GM12892 (cell line): ENCODE data around the gene MFNG.
"Not testable (repeated sequence)": the region's sequence is repeated elsewhere in the genome, so short reads cannot be mapped to it uniquely, and the experiment has no call there.

Experiments used
- POLR2A ChIP-seq: IDR thresholded peaks from 2 replicates; pipeline ENCODE4 v1.6.1; 2011; ENCODE audit warnings: low read depth, low read length, control low read depth
- POLR2AphosphoS5 ChIP-seq: IDR thresholded peaks from 2 replicates; pipeline ENCODE4 v1.6.1; 2011; ENCODE audit warnings: low read depth, low read length, control low read depth
- TAF1 ChIP-seq: IDR thresholded peaks from 2 replicates; pipeline ENCODE4 v1.6.1; 2011; ENCODE audit warnings: low read depth, mild to moderate bottlenecking, control low read depth, low read length, borderline replicate concordance

GRCh38 chr22:37468201-37468695 lies 17.9 kb downstream of the MFNG start:
- TF ChIP-seq TAF1, POLR2A, POLR2AphosphoS5: not testable (repeated sequence)
